ENCODE measurements around the gene FCAMR.

DNA sequence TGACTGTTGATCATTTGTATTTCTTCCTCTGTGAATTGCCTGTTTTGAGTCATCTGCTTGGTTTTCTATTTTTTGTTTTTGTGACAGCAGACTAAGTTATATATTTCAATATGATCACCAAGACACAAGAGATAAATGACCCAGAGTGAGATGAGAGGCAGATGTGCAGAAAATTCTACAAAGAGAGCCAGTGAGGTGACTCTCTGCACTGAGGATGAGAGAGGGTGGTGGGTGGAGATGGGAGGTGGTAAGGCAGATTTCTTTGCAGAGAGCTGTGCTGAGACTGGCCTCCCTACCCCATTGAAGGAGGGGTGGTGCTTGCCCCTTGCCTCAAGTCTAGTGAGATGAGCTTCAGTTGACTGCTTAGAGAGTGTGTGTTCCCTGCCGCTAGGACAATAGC is 17.6 kb upstream of the FCAMR start:
- TF ChIP-seq, protein P1, sequence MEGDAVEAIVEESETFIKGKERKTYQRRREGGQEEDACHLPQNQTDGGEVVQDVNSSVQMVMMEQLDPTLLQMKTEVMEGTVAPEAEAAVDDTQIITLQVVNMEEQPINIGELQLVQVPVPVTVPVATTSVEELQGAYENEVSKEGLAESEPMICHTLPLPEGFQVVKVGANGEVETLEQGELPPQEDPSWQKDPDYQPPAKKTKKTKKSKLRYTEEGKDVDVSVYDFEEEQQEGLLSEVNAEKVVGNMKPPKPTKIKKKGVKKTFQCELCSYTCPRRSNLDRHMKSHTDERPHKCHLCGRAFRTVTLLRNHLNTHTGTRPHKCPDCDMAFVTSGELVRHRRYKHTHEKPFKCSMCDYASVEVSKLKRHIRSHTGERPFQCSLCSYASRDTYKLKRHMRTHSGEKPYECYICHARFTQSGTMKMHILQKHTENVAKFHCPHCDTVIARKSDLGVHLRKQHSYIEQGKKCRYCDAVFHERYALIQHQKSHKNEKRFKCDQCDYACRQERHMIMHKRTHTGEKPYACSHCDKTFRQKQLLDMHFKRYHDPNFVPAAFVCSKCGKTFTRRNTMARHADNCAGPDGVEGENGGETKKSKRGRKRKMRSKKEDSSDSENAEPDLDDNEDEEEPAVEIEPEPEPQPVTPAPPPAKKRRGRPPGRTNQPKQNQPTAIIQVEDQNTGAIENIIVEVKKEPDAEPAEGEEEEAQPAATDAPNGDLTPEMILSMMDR (IDR thresholded peaks at IDR 0.05; ENCODE audit: low read depth, low read length, poor library complexity, severe bottlenecking) = no peak
- no peak for TF ChIP-seq EZH2phosphoT487 (IDR thresholded peaks at IDR 0.05; ENCODE audit: borderline replicate concordance, low read length)
